Breast epithelium (tissue), 3 donors: ENCODE data around the gene ZNF737.

ENCODE experiments used
- CTCF ChIP-seq, 3 donors: fragments of 450-650 bp; IDR thresholded peaks; one replicate each; pipeline ENCODE4 v1.5.1; 2016 to 2017; ENCODE audit warnings: antibody characterized with exemption in 3 of 3, mild to moderate bottlenecking in 3 of 3, moderate library complexity in 3 of 3
- POLR2A ChIP-seq: fragments of 450-650 bp; IDR thresholded peaks from one replicate; pipeline ENCODE4 v1.6.1; 2016; ENCODE audit warnings: antibody characterized with exemption, mild to moderate bottlenecking, moderate library complexity

DNA sequence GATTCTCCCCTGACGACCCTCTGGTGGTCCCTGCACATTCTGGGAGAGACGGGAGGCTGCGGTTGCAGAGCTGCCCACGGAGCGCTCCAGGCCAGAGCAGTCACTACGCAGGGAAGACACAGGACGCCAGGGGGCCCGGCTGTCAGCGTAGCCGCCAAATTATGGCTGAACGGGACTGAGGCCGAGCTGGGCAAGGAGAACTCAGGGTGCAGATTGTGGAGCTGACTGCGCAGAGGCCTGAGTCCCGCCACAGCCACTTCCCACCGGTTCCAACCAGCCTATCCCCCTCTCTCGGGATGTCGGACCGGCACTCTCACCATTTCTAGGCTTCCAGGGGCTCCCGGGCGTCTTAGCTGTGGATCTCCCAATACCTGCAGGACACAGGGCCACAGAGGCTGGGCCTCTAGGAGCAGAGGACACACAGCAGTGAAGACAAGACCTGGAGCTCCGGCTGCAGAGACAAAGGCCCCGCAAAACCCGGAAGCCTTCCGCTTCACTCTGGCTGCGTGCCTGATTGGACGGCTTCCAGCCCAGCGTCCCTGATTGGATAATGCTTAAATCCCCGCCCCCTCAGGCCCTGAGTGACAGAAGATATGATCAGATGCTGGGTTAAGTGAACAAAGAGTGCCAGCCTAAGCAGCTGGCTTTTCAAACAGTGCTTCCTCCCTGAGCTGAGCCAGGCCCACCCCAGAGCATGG is at the start of gene ZNF737:
- peak in 2 of 3 donors; percentile 35 to 44 for TF ChIP-seq CTCF (IDR thresholded peaks at IDR 0.05)
- peak; percentile 42 for TF ChIP-seq POLR2A
